GM19372 (cell line): Measurements from ENCODE around the gene TAF3.
A peak's percentile ranks its signal among the peaks of the same experiment; 100 is the strongest.

Source experiments
- ATAC-seq: cut with Tn5 transposase; IDR thresholded peaks from one replicate; pipeline ENCODE4 v1.9.1; 2021; ENCODE audit warnings: mild to moderate bottlenecking, low read depth, moderate library complexity; ENCODE audit not compliant: unreplicated experiment

TAF3 gene

DNA sequence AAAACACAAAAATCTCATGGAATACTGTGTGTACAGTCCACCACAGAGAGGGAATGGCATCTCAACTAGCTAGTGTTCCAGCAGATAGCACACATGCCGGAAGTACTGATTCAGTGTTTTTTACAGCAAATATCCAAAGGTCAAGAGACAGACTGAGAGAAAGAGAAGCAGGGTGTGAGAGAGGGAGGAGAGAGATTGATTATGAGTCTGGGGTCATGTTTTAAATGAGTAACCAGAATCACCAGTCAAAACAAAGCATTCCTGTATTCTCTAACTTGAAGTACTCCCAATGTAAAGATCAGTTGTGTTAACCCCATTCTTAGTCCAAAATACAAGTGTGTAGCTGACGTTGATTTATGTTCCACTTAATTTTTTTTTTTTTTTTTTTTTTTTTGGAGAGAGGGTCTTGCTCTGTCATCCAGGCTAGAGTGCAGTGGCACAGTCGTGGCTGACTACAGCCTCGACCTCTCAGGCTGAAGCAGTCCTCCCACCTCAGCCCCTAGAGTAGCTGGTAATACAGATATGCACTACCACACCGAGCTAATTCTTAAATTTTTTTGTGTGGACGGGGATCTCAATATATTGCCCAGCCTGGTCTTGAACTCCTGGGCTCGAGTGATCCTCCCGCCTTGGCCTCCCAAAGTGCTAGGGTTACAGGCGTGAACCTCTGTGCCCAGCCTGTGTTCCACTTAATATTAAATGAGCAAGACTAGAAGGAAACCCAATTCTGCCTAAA, 114.2 kb downstream of the TAF3 start:
- no peak for ATAC-seq

DNA sequence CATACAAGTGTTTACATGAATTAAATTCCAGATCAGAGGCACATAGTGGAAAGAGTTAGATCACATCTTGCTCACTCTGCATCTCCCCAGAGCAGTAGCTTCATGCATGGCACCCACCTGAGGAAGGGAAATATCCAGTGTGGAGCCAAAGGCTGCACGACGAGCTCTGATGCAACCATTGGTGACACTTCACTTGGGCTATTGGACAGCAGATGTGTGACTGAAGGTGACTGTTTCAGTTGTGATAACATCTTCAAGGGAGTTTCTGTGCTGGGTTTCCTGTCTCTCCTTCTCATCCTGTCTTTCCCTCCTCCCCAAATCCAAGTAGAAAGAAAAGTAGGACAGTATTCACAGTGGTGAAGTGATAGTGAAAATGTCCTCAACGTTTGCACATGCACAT, 115.0 kb downstream of the TAF3 start:
- no peak for ATAC-seq

DNA sequence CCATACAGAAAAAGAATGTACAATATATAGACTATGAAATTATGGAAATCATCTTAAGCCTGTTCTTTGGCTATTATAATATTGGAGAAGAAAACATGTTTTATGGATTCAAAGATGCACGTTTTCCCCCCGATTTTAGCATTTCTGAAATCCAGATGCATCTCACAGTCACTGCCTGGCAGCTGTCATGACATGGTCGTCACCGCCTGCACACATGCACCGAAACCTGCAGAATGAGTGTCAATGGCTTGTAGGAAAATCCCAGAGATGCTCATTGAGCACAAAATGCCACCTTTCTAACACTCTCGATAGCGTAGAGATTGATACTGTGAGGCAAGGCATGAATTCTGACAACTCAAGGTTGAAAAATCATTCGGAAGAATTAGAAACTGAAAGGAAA, 115.5 kb downstream of the TAF3 start:
- ATAC-seq = no peak

DNA sequence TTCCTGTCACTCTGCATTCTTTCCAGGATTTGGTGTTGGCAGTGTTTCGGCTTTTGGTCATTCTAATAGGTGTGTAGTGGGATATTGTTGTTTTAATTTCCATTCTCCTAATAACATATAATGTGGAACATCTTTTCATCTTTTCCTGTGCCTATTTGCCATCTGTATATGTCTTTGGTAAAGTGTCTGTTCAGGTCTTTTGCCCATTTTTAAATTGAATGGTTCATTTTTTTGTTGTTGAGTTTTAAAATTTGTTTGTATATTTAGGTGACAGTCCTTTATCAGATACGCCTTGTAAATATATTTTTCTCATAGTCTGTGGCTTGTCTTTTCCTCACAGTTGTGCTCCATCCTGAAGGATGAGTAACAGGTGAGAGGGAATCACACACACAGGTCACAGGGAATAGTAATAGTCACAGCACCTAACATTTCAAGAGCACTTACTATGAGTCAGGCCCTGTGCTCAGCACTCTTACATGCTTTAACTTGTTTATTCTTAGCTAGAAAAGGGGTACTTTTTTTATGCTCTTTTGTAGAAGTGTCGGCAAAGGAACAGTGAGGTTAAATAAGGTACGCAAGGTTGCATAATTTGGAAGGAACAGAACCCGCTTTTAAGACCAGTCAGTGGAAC, 119.1 kb downstream of the TAF3 start:
- ATAC-seq = no peak

DNA sequence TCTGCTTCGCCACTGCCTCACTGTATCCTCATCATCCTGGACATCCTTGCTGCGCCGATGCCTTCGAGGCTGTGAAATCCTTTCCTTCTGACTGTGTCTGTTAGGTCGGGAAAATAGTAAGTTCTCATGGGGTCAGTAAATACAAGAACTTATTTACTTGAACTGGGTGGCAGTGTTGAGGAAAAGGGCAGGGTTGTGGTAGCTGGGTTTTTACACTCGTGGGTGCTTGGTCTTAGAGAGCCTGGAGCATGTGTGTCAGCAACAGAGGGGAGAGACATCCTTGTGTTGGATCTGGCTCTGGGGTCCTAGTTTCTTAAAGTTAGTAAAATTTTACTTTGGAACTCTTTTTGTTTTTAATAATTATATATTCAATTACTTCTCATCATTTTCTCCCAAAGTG, 123.3 kb downstream of the TAF3 start:
- ATAC-seq = no peak

DNA sequence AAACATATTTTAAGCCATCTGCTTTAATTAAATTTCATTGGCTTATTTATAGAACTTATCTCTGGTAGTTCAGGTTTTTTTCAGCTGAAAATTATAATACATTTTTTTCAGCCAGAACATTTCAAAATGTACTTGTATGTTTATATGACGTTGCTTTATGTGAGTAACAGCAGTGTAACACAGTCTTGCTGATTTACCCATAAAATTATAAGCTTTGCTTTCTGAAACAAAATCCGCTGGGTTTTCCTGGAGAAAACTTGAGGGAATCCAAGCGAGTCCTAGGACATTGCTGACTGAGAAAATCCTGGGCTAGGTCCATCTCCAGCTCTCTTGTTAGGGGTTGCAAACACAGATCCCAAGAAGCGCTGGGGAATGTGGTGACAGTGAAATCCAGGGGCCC, 124.0 kb downstream of the TAF3 start:
- ATAC-seq = no peak

DNA sequence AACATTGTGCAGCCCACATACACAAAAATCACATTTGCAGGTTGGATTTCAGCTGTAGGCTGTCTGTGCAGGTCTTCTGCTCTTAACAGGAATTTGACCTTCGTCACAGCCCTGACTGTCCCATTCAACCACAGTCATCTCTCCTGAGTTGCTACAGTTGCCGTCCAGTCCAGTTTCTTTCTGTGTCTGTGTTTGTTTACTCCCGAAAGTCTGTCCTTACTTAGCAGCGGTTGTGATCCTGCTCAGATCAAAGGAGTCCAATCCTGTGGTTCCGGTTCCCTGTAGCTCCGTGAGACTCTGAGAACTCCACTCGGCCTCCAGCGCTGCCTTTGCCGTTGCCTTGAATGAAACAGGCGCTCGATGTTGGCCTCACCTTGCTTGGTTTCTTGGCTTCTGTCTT, 124.6 kb downstream of the TAF3 start:
- no peak for ATAC-seq

DNA sequence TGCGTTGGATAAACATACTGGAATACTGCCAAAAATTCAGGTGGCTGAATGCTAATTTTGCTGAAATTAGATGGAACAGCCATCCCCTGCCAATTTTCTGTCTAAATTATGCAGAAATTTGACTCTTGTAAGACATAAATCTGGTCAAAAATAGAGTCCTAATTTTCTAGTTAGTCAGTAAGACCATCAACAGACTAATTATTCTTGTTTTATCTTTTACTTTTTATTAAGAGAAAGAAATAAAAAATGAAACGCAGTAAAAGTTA, 125.8 kb downstream of the TAF3 start:
- no peak for ATAC-seq

DNA sequence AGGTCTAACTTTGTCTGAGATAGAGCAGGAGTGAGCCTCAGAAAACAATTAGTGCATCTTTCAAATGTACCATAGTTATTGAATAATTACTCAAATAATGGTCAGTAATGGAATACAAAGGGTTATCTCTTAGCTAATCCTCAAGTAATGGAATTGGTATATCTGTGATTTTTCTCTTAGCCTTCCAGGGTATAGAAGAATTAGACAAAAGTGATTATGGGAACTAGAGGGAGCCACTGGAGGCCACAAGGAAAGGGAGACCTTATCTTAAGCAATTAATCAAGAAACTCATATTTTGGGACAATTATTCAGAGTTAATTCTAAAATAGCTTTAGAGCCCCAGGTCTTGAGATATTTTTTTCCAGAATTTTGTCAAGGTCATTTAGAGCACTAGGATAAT, 126.2 kb downstream of the TAF3 start:
- no peak for ATAC-seq

DNA sequence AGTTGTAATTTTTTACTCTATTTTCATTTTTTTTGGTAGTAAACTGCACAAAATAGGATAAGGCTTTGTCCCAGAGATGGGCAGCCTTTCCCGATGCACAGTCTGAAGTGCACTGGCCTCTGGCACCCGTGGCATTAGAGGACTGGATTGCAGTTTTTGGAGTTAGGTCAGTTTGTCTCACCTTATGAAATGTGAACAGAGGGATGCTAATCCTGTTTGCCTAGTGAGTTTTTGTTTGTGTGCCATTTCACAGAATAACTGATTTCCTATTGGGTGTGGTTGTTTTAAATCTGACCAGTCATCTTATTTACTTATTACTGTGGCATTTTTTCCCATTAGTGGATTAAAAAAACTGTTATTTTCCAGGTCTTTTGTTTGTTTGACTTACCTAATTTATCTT, 126.7 kb downstream of the TAF3 start:
- ATAC-seq = no peak

DNA sequence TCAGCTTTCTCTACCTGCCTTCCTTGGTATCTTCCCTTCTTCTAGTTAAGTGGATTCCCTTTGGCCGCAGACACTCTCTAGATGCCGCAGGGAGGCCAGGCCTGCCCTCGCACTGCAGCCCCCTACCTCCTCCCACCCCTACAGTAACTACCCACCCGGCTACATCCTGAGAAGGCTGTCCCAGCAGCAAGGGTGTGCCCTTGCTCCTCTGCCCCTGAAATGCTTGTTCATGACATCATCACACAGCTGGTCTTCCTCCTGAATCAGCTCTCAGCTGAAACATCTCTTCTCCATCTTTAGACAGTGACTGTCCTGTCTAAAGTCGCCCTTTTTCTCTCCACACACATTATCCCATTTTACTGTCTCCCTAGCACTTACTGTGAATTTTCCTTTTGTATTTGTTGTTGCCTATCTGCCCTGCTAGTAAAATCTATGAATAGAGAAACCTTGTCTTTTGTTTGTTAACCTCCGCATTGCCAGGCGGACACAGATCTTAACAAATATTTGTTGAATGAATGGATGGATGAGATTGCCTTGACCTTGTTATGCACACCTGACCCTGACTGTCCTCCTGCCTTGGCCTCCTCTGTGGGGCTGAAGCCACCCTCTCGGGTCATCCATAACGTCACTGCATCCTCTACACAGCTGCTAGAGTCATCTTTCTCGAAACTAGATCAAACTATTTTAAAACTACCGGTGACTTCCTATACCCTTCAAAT, 127.3 kb downstream of the TAF3 start:
- no peak for ATAC-seq

DNA sequence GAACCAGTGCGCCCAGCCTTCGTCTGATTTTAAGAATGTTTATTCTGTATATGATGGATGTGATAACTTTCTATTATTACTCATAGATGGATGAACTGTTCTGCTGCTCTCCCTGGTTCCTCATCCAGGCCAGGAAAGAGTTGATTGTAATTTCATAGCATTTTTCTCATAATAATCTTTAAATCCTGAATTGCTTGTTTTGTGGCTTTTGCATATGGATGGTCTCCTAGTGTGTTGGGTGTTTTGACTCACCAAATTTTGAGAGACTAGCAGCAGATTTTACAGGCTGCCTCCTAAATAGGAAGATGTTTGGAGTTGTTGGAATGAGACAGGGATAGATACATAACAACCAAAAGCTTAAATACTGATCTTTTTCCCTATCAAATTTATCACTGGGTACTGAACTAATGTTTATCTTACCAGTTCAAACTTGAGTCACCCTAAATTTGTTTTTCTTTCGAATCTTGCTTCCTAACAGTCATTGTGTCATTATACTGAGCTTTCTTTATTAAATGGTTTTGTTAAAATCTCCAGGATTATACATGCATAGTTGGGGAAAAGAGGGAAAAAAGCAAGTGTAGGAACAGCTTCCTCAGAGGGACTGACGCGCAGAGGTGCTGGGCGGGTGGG, 130.2 kb downstream of the TAF3 start:
- no peak for ATAC-seq

DNA sequence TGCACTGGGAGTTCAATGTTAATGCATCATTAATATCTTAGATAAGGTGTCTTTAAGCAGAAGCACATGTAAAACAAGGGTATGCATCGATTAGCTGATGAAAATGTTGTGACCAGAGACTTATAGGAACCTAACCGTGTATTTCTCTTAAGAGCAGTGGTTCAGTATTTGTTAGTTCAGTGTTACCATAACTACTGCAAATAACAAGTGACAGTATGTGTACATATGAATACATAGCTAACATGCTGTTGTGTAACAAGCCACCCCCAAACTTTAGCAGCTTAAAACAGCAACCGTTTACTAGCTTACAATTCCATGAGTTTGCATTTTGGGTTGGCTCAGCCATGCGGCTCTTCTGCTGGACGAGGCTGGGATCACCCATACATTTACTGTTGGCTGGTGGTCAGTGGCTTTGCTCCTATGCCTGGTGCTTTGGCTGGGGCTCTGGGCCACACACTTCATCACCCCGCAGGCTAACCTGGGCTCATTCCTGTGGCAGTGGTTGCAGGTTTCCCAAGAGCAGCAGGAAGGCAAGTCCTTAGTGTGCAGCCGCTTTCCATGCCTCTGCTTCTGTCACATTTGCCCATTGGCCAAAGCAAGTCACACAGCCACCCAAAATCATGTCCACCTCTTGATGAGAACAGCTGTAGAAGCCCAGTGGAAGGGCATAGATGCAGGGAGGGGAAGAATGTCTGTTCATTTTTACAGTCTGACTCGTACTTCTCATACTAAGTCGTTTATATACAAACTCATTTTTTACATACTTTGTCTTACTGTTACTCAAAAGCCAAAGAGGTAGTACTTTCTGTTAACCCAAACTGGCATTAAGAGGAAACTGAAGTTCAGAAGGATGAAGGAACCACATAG, 132.9 kb downstream of the TAF3 start:
- no peak for ATAC-seq

DNA sequence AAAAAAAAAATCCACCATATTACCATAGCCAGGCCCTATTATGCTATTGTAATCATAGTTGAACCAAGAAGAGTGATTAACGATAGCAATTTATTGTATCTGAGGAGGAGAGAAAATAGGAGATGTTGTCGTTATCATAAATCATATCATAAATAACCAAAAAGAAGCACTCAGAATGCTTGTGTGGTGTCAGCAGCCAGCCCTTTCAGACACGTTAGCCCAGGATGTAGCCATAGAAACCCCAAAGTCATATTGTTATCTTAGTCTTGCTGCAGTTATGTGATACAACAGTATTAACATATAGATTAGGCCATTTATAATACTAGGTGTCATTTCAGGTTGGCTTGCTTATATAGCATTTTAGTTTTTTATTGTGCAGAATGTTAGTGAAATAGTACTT, 134.0 kb downstream of the TAF3 start:
- no peak for ATAC-seq

DNA sequence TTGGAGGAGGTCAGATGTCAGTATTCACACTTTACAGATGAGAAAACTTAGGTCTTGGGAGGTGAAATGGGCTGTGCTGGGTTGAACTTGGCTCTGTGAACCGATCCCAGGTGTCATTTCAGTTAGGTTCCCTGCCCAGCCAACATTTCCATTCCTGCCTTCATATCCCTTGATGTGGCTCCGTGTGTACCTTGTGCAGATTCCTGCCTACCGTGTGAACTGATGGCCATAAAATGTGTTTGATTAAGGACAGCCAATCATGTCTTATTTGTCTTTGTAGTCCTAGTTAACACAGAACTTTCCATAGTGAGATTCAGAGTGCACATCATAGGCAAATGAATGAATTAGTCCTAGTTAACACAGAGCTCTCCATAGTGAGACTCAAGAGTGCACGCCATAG, 135.1 kb downstream of the TAF3 start:
- no peak for ATAC-seq

DNA sequence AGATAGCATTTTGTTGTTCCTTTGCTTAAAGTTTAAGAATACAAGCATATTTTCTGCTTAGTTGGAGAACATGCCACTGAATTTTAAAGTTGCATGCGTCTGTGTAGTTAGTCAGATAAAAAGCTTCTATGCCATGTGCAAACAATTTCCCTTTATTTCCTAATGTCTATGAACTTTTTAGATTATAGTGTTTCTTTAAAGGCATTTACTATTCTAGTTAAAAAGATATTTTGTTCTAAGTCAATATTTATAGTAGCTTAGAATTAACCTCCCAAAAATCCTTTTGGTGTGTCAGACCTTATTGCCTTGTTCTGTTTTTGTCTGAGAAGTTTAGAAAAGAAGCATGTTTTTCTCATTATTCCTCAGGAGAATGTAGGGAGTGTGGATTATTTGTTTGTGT, 137.1 kb downstream of the TAF3 start:
- ATAC-seq = no peak

DNA sequence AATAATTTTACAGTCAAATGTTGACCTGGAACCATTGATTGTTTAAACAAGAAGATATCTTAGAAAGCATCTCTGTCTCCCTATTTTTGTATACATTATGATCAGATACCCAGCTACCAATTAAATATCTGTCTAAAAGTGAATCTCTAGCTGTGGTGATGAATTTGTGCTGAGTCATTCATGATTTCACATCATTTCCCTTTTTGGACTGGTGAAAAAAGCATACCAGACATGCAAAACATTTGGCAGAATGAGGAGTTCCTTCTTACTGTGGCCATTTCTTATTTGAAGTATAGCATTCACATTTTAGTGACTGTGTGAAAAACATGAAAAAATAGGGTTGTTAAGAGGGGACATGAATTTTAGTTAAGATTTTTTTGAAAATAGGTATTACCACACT, 138.2 kb downstream of the TAF3 start:
- ATAC-seq = peak; percentile 89

DNA sequence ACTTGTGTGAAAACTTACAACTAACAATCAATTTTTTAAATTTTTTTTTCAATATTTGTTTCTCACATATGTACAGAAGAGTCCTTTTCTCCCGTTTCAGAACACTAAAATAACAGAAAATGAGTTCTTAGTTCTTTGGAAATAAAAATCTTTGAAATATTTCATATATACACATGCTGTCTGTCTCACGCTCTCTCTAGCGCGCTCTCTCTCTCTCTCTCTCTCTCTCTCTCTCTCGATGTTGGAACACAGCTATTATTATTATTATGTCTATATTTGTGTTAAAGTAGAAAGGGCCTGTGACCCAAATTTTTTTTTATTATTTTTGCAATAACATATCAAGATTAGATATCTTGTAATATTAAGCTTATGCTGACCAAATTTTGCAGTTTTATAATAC, 139.3 kb downstream of the TAF3 start:
- ATAC-seq = no peak

DNA sequence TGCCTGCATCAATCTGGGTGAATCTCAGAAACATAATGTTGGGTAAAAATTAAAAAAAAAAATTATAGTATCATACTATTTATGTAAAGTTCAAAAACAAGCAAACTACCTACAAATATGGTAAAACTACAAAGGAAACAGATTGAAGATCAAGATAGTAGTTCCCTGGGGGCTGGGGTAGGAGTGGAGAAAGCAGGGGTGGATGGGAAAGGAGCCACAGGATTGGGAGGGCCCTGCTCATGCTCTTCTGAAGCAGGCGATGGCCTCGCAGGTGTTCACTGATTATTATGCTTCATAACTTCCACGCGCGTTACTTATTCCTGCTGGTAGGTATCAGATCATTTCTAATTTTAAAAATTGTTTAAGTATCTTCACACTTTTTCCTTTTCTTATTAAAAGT, 140.1 kb downstream of the TAF3 start:
- no peak for ATAC-seq

DNA sequence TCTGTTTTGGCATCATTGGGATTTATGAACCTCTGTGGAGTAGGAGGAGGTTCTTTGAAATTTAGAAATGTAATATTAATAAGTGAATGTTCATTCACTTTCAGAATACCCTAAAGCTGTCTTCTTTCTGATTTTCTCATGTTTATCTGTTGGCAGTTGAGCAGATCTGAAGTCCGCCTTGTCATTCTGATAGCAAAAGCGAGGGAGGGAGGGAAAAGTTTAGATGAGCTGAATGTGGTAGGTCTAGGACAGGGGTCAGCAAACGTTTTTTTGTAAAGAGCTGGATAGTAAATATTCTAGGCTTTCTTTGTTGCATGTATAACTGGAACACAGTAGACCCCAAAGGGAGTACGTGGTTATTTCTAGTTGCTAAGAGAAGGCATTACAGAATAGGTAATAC, 141.8 kb downstream of the TAF3 start:
- no peak for ATAC-seq

DNA sequence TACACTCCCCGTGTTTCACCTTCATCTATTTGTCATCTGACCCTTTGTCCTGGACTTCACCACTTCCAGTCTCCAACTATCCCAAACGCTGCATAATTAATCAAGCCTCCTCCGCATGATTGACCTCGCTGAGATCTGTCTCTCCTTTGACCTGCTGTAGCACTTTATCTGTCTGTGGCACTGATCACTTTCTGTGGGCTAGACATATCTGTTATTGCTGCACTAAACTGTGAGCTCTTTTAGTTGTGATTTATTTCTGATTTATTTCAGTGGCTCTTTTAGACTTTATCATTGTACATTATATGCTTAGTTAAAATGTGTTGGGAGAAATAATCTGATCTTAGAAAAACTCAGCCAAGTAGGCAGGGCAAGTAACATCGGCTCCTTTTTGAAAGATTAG, 144.3 kb downstream of the TAF3 start:
- ATAC-seq = no peak
